ENCODE results near the gene NPBWR2.

- TF ChIP-seq POLR2AphosphoS5 (IDR thresholded peaks at IDR 0.05; ENCODE audit: low read depth, low read length), result no peak
- TF ChIP-seq, protein P1, sequence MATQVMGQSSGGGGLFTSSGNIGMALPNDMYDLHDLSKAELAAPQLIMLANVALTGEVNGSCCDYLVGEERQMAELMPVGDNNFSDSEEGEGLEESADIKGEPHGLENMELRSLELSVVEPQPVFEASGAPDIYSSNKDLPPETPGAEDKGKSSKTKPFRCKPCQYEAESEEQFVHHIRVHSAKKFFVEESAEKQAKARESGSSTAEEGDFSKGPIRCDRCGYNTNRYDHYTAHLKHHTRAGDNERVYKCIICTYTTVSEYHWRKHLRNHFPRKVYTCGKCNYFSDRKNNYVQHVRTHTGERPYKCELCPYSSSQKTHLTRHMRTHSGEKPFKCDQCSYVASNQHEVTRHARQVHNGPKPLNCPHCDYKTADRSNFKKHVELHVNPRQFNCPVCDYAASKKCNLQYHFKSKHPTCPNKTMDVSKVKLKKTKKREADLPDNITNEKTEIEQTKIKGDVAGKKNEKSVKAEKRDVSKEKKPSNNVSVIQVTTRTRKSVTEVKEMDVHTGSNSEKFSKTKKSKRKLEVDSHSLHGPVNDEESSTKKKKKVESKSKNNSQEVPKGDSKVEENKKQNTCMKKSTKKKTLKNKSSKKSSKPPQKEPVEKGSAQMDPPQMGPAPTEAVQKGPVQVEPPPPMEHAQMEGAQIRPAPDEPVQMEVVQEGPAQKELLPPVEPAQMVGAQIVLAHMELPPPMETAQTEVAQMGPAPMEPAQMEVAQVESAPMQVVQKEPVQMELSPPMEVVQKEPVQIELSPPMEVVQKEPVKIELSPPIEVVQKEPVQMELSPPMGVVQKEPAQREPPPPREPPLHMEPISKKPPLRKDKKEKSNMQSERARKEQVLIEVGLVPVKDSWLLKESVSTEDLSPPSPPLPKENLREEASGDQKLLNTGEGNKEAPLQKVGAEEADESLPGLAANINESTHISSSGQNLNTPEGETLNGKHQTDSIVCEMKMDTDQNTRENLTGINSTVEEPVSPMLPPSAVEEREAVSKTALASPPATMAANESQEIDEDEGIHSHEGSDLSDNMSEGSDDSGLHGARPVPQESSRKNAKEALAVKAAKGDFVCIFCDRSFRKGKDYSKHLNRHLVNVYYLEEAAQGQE (IDR thresholded peaks at IDR 0.05; ENCODE audit: insufficient read depth in 1 of 2, low read depth in 2 of 2, low read length in 2 of 2), result no peak
- no peak for TF ChIP-seq TAF1 (IDR thresholded peaks at IDR 0.05; ENCODE audit: borderline replicate concordance, insufficient read depth, low read length)
- no peak for TF ChIP-seq SIN3A (IDR thresholded peaks at IDR 0.05; ENCODE audit: borderline replicate concordance, insufficient read depth, low read length)
Observed at GRCh38 chr20:64095927-64096326, 11.4 kb downstream of the NPBWR2 start.
